Inferior parietal cortex (tissue), 1 donor: ENCODE data around the gene PIK3AP1.

ENCODE experiments used
- DNase-seq: peaks from one replicate; pipeline ENCODE4 v3.0.0-alpha.2; 2016; ENCODE audit errors: extremely low spot score

The PIK3AP1 gene

GRCh38 chr10:96612055-96612830 lies 108.1 kb downstream of the PIK3AP1 start:
- DNase-seq, result no peak

DNA sequence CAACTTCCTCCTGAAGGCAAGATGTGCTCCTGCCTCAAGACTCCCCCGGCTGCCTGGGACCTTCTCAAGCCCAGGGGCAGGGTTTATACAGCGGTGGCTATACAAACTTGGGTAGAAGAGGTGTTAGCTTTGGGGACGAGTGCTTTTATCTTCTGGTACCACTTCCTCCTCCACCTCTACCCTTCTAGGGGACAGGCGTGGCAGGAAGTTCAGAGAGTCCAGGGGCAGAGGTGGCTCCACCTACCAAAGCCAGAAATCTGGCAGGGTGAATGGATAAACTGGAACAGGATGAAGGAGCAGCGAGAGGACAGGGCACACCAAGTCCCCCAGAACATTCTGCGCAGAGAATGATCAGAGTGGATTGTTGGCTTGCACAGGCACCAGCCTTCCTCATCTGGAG lies 109.5 kb downstream of the PIK3AP1 start:
- no peak for DNase-seq

DNA sequence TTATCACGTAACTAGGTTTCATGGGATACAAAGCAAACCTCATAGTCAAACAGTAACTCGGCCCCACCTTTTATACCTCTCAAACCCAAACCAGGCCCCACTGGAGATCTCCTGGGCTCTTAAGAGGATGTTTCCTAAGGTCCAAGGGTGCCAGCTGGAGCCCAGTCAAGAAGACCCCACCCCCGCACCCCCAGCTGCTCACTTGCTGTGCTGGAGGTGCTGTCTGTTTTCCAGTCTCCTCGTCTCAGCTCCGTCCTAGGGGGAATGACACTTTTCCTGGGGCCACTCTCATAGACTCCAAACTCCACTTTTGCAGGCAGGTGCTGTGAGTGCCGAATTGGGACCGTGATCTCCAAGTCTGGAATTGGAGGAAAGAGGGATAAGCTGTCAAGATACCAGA lies 110.8 kb downstream of the PIK3AP1 start:
- DNase-seq, result no peak

- DNase-seq, result no peak
Observed at GRCh38 chr10:96608805-96609204, 111.5 kb downstream of the PIK3AP1 start.

GRCh38 chr10:96608262-96608661 lies 112.1 kb downstream of the PIK3AP1 start:
- no peak for DNase-seq

DNA sequence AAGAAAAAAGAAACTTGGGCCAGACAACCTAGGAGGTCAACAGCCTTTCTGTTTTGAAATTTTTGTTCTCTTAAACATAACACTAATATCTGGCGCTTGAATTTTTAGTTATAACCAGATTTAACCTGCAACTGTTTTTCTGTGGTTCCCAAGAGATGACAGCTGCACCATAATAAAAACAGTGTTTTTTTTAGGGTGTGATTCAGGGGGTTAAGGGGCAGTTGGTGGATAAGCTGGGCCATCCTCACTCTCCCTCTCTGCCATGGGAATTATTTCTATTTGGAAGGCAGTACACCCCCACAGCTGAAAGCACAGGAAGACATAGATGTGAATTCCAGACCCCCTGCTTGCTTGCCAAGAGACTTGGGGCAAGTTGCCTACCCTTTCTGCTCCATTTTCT lies 113.4 kb downstream of the PIK3AP1 start:
- DNase-seq, result no peak

- no peak for DNase-seq
Observed at GRCh38 chr10:96606216-96606615, 114.1 kb downstream of the PIK3AP1 start.

- no peak for DNase-seq
Observed at GRCh38 chr10:96600337-96600736, 120.0 kb downstream of the PIK3AP1 start.

DNA sequence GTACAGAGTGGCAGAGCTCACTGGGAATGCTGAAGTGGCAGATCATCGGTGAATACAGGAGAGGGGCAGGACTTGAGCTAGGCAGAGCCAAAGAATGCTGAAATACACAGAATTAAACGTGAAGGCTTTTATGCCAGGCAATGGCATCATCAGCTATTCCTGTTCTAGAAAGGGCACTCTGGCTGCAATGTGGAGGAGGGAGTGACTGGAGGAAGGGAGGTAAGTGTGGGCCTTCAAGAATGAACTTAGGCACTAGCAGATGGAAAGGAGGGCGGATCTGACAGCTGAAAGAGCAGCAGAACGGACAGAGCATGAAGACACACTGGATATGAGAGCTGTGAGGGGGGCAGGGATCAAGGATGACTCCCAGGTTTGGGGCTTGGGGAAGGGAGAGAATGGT lies 121.5 kb downstream of the PIK3AP1 start:
- no peak for DNase-seq

DNA sequence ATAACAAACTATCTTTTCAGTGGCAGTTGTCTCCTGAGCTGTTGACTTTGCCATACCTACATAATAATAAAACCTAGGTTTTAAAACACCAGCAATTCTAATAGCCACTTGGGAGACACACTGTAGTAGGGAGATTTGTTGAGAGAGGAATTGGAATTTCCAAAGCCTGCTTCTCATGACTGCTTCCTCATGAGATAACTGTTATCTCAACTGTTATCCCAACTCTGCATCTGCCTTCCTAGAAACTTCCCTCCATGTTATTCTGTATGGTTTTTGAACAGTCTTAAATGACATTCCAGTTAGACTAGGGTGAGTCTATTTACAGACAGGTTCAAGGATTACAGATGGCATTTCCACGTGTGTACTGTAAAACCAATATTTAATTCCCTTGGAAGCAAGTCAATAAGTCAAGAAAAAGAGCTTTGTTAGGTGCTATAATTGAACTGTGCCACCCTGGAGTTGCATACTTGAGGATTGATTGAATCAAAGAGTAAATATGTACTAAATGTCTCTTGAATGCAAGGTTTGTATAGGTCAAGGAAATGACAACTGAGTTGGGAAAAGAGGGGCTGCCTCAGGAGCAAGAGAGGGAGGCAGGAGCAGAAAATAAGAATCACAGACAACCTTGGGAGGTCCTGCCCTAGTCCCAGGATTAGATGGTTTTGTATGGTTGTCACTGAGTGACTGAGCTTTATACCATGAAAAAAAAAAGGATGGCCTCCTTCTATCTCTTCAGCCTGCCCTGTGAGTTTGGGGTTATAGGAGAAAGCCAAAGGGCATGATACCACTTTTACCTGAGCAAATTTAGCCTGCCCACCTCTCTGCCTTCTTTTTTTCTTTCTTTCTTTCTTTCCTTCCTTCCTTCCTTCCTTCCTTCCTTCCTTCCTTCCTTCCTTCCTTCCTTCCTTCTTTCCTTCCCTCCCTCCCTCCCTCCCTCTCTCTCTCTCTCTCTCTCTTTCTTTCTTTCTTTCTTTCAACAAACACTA lies 123.6 kb downstream of the PIK3AP1 start:
- DNase-seq, result no peak

DNA sequence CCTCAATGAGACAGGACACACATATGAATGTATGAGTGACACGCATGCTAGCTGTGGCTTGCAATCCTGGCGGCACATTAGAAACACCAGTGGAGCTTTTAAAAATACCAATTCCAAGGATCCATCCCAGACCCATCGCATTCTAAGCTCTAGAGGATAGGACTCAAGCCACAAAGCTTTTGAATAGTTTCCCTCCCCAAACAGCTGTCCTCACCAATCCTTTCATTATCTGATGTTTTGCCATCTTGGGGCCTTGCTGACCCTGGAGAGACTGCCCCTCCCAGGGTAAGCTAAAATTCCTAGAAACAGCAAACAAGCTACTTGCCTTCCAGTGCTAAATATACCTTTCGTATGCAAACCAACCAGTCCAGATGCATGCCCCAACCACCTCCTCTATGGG lies 124.6 kb downstream of the PIK3AP1 start:
- no peak for DNase-seq

DNA sequence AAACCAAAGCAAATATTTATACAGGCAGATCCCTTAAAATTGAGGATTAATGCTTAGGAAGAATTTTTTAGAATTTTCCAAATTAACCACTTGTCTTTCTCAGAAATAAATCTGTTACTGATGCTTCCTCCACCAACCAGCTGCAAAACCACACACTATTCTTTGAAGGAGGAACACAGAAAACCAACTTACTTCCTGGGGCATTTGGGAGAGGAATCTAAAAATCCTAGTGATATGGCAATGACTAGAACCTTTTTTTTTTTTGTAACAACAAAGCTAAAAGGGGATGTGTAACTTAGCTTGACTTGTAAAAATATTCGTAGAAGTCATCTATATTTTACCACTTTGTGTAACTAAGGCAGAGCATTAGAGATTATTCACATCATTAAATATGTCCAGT lies 128.4 kb downstream of the PIK3AP1 start:
- DNase-seq, result no peak

GRCh38 chr10:96588616-96589419 lies 131.5 kb downstream of the PIK3AP1 start:
- DNase-seq, result no peak

GRCh38 chr10:96588060-96588554 lies 132.2 kb downstream of the PIK3AP1 start:
- no peak for DNase-seq

- DNase-seq, result peak; percentile 53
Observed at GRCh38 chr10:96587264-96588059, 132.9 kb downstream of the PIK3AP1 start.

DNA sequence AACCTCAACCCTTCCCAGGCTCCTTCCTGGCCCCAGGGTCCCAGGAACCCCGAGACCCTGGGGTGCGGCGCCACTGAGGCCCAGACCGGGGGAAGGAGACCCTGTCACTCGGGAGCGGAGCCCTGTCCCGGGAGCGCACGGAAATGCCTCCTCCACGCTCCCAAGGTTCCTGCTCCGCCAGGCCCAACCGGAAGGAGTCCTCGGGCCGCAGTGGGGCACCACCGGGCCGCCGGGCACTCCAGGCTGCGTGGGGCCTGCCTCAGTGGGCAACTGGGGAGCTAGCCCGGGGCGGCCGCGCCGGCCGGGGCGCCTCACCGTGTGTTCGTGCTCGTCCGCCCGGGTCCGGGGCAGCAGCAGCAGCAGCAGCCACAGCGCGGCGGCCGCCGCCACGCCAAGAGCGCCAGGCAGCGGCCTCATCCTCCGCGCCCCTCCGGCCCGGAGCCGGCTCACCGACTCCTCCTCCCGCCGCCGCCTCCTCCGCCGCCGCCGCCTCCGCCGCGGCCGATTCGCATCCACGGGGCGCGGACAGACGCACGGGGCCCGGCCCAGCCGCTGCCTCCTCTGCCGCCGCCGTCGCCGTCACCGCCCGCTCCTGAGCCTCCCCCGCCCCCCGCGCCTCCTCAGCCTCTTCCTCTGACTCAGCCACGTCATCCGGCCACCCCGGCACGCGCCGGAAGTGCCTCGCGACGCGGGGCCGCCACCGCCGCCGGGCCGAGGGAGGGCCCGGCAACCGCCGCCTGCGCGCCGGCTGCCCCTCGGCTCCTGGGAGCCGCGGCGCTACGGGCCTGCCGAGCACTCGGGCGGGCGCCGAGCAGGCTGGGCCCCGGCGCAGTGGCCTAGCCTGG lies 133.7 kb downstream of the PIK3AP1 start, which contains the start of gene TM9SF3:
Gene TM9SF3, minus strand, starts transcription at position 594 of the 845 bp plus-strand sequence. Its CDS starts 177 bp downstream, at position 417.
- DNase-seq, result peak; percentile 75

GRCh38 chr10:96585736-96586418 lies 134.4 kb downstream of the PIK3AP1 start:
- DNase-seq, result no peak

- no peak for DNase-seq
Observed at GRCh38 chr10:96584474-96584873, 135.8 kb downstream of the PIK3AP1 start.

GRCh38 chr10:96584035-96584434 lies 136.3 kb downstream of the PIK3AP1 start:
- no peak for DNase-seq
